Muscle of leg (tissue), 11 donors: ENCODE data around the gene SIK2. TPM values are rescaled to one million over a fixed set of nuclear protein-coding genes. Genes with fewer than 3 reads are reported as not detected.

Experiments
- DNase-seq: peaks from one replicate; pipeline ENCODE4 v3.0.0; 2013
- H3K27ac ChIP-seq: one replicate; pipeline ENCODE4 v1.5.1; 2013; ENCODE audit warnings: mild to moderate bottlenecking, low read length, control low read depth
- H3K27me3 ChIP-seq: one replicate; pipeline ENCODE4 v1.6.1; 2013; ENCODE audit warnings: low read length; ENCODE audit not compliant: control insufficient read depth, insufficient read depth
- H3K36me3 ChIP-seq: one replicate; pipeline ENCODE4 v1.6.1; 2013; ENCODE audit warnings: low read length; ENCODE audit not compliant: control insufficient read depth, insufficient read depth
- H3K4me1 ChIP-seq: one replicate; pipeline ENCODE4 v1.6.1; 2013; ENCODE audit warnings: low read length; ENCODE audit not compliant: control insufficient read depth, insufficient read depth
- H3K4me3 ChIP-seq: one replicate; pipeline ENCODE4 v1.5.1; 2013; ENCODE audit warnings: low read length, control low read depth
- H3K9me3 ChIP-seq: replicated peaks from 2 replicates; pipeline ENCODE4 v1.6.1; 2013; ENCODE audit warnings: low read depth, low read length; ENCODE audit not compliant: control insufficient read depth
- WGBS: methylation state at CpG from one replicate; pipeline ENCODE4 v1.1.5; 2013; ENCODE audit warnings: missing lambda C conversion rate; ENCODE audit not compliant: insufficient coverage; 5-methylcytosine and 5-hydroxymethylcytosine counted together
- polyA plus RNA-seq, 8 donors: library from polyadenylated mRNA; unstranded; fragments of 120-200 nt; gene quantifications; one replicate each; pipeline versions ENCODE4 v1.2.1 to v1.2.3, GENCODE V29; 2013; ENCODE audit warnings: inconsistent platforms in 1 of 8, low replicate concordance in 1 of 8; ENCODE audit not compliant: insufficient read length in 8 of 8, insufficient read depth in 1 of 8
- total RNA-seq: library from RNA; stranded (reverse); fragments of 120-200 nt; gene quantifications from one replicate; pipeline ENCODE4 v1.2.4, GENCODE V29; 2013

The SIK2 gene
- total and polyA plus RNA-seq, 9 donors = 14.9 to 27.4 (median 23.2) TPM

DNA sequence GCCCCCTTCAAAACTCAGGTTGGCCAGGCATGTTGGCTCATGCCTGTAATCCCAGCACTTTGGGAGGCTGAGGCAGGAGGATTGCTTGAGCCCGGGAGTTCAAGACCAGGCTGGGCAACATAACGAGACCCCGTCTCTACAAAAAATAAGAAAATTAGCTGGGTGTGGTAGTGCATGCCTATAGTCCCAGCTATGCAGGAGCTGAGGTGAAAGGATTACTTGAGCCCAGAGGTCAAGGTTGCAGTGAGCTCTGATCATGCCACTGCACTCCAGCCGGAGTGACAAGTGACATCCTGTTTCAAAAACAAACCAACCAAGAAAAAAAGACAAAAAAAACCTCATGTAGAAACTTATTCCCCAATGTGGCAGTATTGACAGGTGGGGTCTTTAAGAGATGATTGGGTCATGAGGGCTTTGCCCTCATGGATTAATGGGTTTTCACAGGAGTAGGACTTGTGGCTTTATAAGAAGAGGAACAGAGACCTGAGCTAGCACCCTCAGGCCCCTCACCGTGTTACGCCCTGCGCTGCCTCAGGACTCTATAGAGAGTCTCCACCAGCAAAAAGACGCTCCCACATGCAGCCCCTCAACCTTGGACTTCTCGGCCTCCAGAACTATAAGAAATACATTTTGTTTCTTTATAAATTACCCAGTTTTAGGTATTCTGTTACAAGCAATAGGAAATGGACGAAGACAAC is 39.4 kb upstream of the SIK2 start:
- DNase-seq = no peak
- H3K4me1 ChIP-seq = no peaks in the 10 kb centered on the region
- H3K27me3 ChIP-seq = no peaks in the 10 kb centered on the region
- no peak overlapping the region for H3K4me3 ChIP-seq
- no peaks in the 10 kb centered on the region for H3K9me3 ChIP-seq
- no peaks in the 10 kb centered on the region for H3K36me3 ChIP-seq
- WGBS = 100% methylated on average over 3 of the region's 10 CpGs
- H3K27ac ChIP-seq = no peak overlapping the region

DNA sequence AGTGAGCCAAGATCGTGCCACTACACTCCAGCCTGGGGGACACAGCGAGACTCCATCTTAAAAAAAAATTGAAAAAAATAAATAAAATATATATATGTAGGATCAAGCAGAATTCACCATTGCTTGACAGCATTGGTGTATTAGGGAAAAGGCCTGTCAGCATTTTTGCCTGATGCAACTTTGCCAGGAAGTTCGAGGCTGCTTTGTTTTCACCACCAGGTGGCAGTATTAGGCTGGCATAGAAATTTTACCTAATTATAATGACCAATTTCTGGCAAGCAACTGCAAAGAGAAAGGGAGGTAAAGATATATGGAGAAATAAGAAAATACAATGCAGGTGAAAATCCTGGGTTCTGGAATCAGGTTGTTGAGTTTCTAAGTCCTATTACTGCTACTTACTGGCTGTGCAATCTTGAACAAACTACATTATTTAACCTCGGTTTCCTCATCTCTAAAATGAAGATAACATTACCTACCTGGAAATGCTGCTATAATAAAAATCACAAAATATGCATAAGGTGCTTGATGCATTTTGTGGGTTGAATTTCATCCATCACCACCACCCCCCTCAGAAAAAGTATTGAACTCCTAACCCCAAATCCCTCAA is 37.0 kb upstream of the SIK2 start:
- Histone ChIP-seq H3K27ac (no peak overlapping the region), H3K27me3 (no peaks in the 10 kb centered on the region), H3K36me3 (no peaks in the 10 kb centered on the region), H3K4me3 (no peak overlapping the region), H3K9me3 (no peaks in the 10 kb centered on the region), H3K4me1 (no peaks in the 10 kb centered on the region)
- DNase-seq = peak; percentile 85
- WGBS = no CpG with 5 or more reads among the region's 4 CpGs

DNA sequence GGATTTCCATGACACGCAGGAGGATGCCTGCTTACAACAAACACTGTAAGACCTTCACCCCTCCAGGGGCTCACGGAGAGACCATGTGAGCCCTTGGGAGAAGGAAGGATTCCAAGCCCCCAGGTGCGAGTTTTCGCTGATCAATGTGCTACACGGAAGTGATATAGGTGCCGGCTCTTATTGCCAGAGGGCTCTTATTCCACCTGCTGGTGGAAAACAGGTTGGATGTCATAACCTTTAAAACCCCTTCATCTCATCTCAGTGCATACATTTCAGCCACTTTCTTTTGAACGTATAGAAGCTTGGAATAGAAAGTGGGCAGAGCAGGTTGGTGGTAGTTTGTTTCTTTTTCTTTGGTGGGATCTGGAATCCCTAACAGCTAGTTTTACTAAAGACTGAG is 35.9 kb upstream of the SIK2 start:
- H3K27me3 ChIP-seq = no peaks in the 10 kb centered on the region
- H3K27ac ChIP-seq = no peak overlapping the region
- no peaks in the 10 kb centered on the region for H3K4me1 ChIP-seq
- WGBS = no CpG with 5 or more reads among the region's 7 CpGs
- no peak overlapping the region for H3K4me3 ChIP-seq
- no peaks in the 10 kb centered on the region for H3K36me3 ChIP-seq
- DNase-seq = no peak
- H3K9me3 ChIP-seq = no peaks in the 10 kb centered on the region

DNA sequence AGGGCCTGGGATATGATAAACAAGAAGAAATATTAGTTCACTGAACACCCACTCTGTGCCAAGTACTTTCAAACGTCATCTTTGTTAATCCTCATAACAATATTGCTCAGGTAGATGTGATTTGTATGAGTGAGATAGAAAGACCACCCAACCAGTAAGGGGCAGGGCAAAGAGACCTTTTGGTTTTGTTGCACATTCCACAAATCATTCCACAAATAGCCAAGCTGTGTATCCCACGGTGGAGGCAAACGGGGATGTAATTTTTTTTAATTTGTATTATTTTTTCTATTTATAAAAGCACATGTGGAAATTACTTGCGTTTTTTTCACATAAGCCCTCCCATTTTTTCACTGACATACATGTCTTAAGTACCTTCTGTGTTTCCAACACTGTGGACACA is 32.8 kb upstream of the SIK2 start:
- Histone ChIP-seq H3K27ac (no peak overlapping the region), H3K27me3 (no peaks in the 10 kb centered on the region), H3K4me1 (peaks cover 5% of the 10 kb centered on the region), H3K4me3 (no peak overlapping the region), H3K9me3 (no peaks in the 10 kb centered on the region), H3K36me3 (no peaks in the 10 kb centered on the region)
- DNase-seq = no peak
- 29% methylated on average over 1 of the region's 4 CpGs for WGBS

DNA sequence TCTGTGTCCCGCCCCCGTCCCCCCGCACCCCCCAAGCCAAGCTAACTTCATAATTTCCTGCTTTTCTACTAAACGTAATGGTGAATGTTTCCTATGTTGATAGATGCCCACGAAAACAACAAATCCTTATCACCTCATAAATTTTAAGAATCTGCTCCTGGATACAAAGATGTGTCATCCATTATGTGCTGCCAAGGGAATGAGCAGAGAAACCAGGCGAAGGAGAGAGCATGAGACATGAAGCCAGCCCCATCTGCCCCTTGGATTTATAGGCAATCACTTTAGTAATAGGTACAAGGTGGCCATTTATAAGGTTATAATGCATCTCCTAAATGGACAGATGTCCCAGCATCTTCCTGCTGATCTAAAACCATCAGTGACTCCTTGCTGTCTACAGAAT is 31.5 kb upstream of the SIK2 start:
- H3K9me3 ChIP-seq = no peaks in the 10 kb centered on the region
- WGBS = 60% methylated on average over 1 of the region's 6 CpGs
- H3K27me3 ChIP-seq = no peaks in the 10 kb centered on the region
- H3K4me1 ChIP-seq = peaks cover 5% of the 10 kb centered on the region
- H3K4me3 ChIP-seq = no peak overlapping the region
- no peaks in the 10 kb centered on the region for H3K36me3 ChIP-seq
- H3K27ac ChIP-seq = no peak overlapping the region
- DNase-seq = no peak

DNA sequence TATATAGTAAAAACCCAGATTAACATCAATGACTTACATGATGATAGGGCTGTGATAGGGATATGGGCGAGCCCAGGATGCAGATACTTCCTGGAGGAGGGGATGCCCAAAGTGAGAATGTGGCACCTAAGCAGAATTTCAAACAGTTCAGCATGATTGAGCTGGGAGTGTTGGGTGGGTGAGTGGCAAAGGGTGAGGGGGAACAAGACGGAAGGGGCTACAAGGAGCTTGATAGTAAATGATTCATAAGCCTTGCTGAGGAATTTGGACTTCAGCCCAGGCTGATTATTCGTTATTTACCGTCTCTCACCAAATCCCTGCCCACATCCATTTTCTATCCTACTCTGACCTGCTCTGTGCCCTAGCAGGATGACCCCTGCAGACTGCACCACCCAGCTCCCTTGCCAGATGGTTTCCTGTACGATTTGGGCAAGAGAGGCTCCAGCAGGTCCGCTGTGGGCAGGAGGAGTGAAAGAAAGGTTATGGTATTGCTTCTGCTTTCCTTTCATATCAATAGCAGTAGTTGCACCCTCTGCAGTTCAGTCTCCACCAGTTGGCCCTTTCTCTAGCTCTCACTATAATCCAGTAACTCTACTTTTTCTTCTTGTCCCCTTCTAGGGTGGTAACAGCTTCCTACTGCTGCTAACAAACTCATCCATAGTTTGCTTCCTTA is 30.3 kb upstream of the SIK2 start:
- H3K27ac ChIP-seq = no peak overlapping the region
- DNase-seq = no peak
- no peaks in the 10 kb centered on the region for H3K9me3 ChIP-seq
- 64% methylated on average over 3 of the region's 6 CpGs for WGBS
- H3K36me3 ChIP-seq = no peaks in the 10 kb centered on the region
- H3K4me1 ChIP-seq = peaks cover 5% of the 10 kb centered on the region
- H3K27me3 ChIP-seq = no peaks in the 10 kb centered on the region
- H3K4me3 ChIP-seq = no peak overlapping the region

DNA sequence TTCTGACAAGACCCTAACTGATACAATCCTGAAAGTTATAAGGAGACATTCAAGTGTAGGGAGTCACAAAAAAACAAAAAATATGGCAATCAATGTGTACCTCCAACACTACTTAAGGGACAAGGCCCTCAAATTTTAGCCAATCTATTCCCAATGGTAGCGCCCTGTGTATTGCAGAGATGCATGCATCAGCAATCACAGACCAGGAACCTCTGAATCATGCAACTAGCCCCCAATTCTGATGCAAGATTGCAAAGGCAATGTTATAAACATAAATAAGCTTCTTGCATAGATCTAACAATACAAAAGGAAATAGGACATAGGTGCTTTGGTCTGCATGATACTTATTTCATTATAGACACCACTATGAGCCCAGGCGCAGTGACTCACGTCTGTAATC is 29.7 kb upstream of the SIK2 start:
- H3K9me3 ChIP-seq = no peaks in the 10 kb centered on the region
- 90% methylated on average over 2 of the region's 3 CpGs for WGBS
- no peaks in the 10 kb centered on the region for H3K27me3 ChIP-seq
- DNase-seq = no peak
- H3K36me3 ChIP-seq = no peaks in the 10 kb centered on the region
- no peak overlapping the region for H3K27ac ChIP-seq
- H3K4me1 ChIP-seq = peaks cover 5% of the 10 kb centered on the region
- no peak overlapping the region for H3K4me3 ChIP-seq

DNA sequence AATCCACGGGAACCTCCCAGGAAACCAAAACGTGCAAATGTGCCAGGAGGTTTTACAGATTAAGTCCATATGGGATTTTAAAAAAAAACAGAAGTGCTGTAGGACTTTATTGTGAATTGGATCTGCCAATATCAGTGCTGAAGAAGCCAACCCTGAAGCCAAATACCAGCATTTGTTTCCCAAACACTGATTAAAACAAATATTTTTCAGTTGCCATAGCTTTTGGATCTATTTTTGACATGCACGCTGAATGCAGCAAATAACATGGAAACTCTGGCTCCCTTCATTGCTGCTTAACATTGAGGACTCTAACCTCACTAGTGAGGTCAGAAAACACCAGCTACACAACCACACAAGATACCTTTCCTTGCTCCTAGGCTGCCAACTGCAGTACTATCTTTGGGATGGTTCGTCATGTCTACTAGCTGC is 28.4 kb upstream of the SIK2 start:
- Histone ChIP-seq H3K36me3 (no peaks in the 10 kb centered on the region), H3K4me1 (peaks cover 5% of the 10 kb centered on the region), H3K27ac (peak overlapping the region; percentile 67), H3K4me3 (no peak overlapping the region), H3K27me3 (no peaks in the 10 kb centered on the region), H3K9me3 (no peaks in the 10 kb centered on the region)
- WGBS = 31% methylated on average over 1 of the region's 4 CpGs
- peak; percentile 92 for DNase-seq

DNA sequence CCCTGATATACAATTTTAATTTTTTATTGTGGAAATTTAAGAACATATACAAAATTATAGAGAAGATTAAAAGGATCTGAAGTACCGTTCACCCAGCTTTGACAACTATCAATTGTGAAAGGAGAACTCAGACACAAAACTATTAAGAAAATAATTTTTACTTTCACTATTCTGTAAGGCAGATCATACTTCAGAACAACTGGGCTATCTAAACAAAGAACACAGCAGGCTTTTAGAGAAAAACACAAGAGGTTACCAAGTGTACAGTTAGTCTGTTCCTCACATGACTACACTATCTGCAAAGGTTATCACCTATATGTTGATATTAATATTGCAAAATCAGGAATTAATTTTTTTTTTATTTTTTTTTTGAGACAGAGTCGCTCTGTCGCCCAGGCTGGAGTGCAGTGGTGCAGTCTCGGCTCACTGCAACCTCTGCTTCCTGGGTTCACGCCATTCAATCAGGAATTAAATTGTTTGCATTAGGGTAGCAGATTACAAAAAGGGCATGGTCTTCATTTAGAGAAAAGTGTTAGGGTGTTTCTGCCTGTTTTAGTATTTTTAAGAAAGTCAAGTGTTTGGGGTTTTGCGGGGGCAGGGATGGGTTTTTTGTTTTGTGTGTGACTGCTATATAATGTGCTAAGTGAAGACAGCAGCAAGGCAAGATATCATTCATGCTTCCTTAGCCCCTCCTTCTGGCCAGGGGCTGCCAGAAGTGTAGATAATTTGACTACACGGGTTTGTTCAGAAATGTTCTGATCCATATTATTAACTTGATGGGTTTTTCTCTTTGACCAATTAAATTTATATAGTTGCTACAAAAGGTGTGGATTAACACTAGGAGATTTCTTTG is 27.6 kb upstream of the SIK2 start:
- Histone ChIP-seq H3K9me3 (no peaks in the 10 kb centered on the region), H3K4me3 (no peak overlapping the region), H3K36me3 (no peaks in the 10 kb centered on the region), H3K27me3 (no peaks in the 10 kb centered on the region), H3K4me1 (peaks cover 5% of the 10 kb centered on the region), H3K27ac (peak overlapping the region; percentile 67)
- WGBS = 49% methylated on average over 5 of the region's 7 CpGs
- peak; percentile 48 for DNase-seq

DNA sequence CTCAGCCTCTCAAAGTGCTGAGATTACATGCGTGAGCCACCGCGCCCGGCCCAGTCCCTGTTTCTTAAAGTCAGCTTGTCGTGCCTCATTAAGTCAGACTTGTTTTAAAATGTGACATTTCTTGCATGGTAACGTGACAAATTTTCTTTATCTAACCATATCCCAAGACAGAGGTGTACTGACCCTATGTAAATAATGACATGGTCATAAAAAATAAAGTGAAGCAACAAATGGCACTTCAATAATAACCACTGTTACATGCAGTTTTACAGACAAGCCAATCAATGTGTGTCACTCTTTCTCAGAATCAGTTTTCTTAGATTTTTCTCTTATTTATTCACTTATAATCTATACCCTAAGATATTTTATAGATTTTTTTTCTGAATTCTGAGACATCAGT is 26.5 kb upstream of the SIK2 start:
- DNase-seq = no peak
- Histone ChIP-seq H3K4me1 (peaks cover 5% of the 10 kb centered on the region), H3K9me3 (no peaks in the 10 kb centered on the region), H3K4me3 (no peak overlapping the region), H3K27ac (no peak overlapping the region), H3K27me3 (no peaks in the 10 kb centered on the region), H3K36me3 (no peaks in the 10 kb centered on the region)
- 96% methylated on average over 4 of the region's 6 CpGs for WGBS
